Testis (tissue), 3 donors: ENCODE data around the gene KLRF1. TPM values are rescaled to one million over a fixed set of nuclear protein-coding genes. Genes with fewer than 3 reads are reported as not detected.

Source experiments
- DNase-seq: peaks from one replicate; pipeline ENCODE4 v3.0.0-alpha.2; 2019
- H3K27ac ChIP-seq, 2 donors: fragments of 200-600 bp; sonication (generic); one replicate each; pipeline ENCODE4 v1.5.1; 2019
- H3K27me3 ChIP-seq: fragments of 200-600 bp; sonication (generic); one replicate; pipeline ENCODE4 v1.5.1; 2019
- H3K36me3 ChIP-seq: fragments of 200-600 bp; sonication (generic); one replicate; pipeline ENCODE4 v1.5.1; 2017; ENCODE audit warnings: low read depth; ENCODE audit errors: missing control alignments
- H3K4me1 ChIP-seq: fragments of 200-600 bp; sonication (generic); one replicate; pipeline ENCODE4 v1.5.1; 2019
- H3K4me3 ChIP-seq, 2 donors: fragments of 200-600 bp; sonication (generic); one replicate each; pipeline ENCODE4 v1.5.1; 2017 to 2019
- H3K9me3 ChIP-seq: fragments of 200-600 bp; sonication (generic); one replicate; pipeline ENCODE4 v1.5.1; 2017
- CTCF ChIP-seq, 3 experiments: fragments of 450-650 bp in 2 of 3; fragments of 200-600 bp in 1 of 3; sonication (generic) in 1 of 3; IDR thresholded peaks; one replicate each; pipeline ENCODE4 v1.5.1; 2016 to 2019; ENCODE audit warnings: antibody characterized with exemption in 3 of 3, mild to moderate bottlenecking in 2 of 3, moderate library complexity in 1 of 3
- POLR2A ChIP-seq: fragments of 450-650 bp; IDR thresholded peaks from one replicate; pipeline ENCODE4 v1.6.1; 2017; ENCODE audit warnings: antibody characterized with exemption, mild to moderate bottlenecking, moderate library complexity
- WGBS, 2 donors: methylation state at CpG; one replicate each; pipeline ENCODE4 v1.1.5; 2018; 5-methylcytosine and 5-hydroxymethylcytosine counted together
- intact Hi-C: fragments of 100-400 bp; cut with DNase I; formaldehyde crosslinking; loops from one replicate; pipeline ENCODE4 v1.15.1; 2023; ENCODE audit warnings: low total_unique reads
- polyA plus RNA-seq: library from polyadenylated mRNA; stranded (reverse); fragments of 350-450 nt; fragmentation: Illumina TruSeq; extraction: RNeasy Lipid Tissue Mini Kit (QIAGEN cat#74804); gene quantifications from one replicate; pipeline ENCODE4 v1.2.3, GENCODE V29; 2014; ENCODE audit warnings: low read depth, low replicate concordance; ENCODE audit not compliant: insufficient read depth
- total RNA-seq, 2 donors: library from RNA; depleted of rRNA; stranded (reverse); fragments of >200 nt; gene quantifications; one replicate each; pipeline ENCODE4 v1.2.3, GENCODE V29; 2016

Gene KLRF1
- total and polyA plus RNA-seq, 3 donors from 2014 or later, result 0.43 to 1.2 (median 1.0) TPM

- Histone ChIP-seq H3K27ac (no peak overlapping the region), H3K9me3 (no peaks in the 10 kb centered on the region), H3K4me3 (no peak overlapping the region), H3K27me3 (no peaks in the 10 kb centered on the region), H3K36me3 (no peaks in the 10 kb centered on the region), H3K4me1 (no peaks in the 10 kb centered on the region)
- TF ChIP-seq CTCF (IDR thresholded peaks at IDR 0.05) (no peak), POLR2A (no peak)
- 70 to 79% methylated on average over 2 of the region's 2 CpGs for WGBS, 2 donors
- intact Hi-C loops, result no loop called here
- no peak for DNase-seq
These were observed 16.6 kb upstream of the KLRF1 start for GRCh38 chr12:9810671-9811070.

GRCh38 chr12:9811621-9812020 is 15.7 kb upstream of the KLRF1 start:
- DNase-seq, result no peak
- no peak overlapping the region for H3K4me3 ChIP-seq
- TF ChIP-seq POLR2A, result no peak
- TF ChIP-seq CTCF (IDR thresholded peaks at IDR 0.05), result no peak
- intact Hi-C loops, result no loop called here
- H3K36me3 ChIP-seq, result no peaks in the 10 kb centered on the region
- H3K4me1 ChIP-seq, result no peaks in the 10 kb centered on the region
- no peak overlapping the region for H3K27ac ChIP-seq
- 70 to 73% methylated on average over 5 of the region's 5 CpGs for WGBS, 2 donors
- H3K9me3 ChIP-seq, result no peaks in the 10 kb centered on the region
- no peaks in the 10 kb centered on the region for H3K27me3 ChIP-seq

- intact Hi-C loops, result no loop called here
- Histone ChIP-seq H3K4me3 (peak overlapping the region; percentile 30 to 31), H3K4me1 (no peaks in the 10 kb centered on the region), H3K36me3 (no peaks in the 10 kb centered on the region), H3K27ac (no peak overlapping the region), H3K27me3 (no peaks in the 10 kb centered on the region), H3K9me3 (no peaks in the 10 kb centered on the region)
- WGBS, 2 donors, result 38 to 45% methylated on average over 14 to 30 of the region's 32 CpGs
- TF ChIP-seq POLR2A, result no peak
- TF ChIP-seq CTCF (IDR thresholded peaks at IDR 0.05), result peak; percentile 30 to 82 (median 67)
- DNase-seq, result peak; percentile 86
These were observed 13.2 kb upstream of the KLRF1 start for GRCh38 chr12:9813821-9814798.

GRCh38 chr12:9820281-9820930 is 6.9 kb upstream of the KLRF1 start:
- no peaks in the 10 kb centered on the region for H3K36me3 ChIP-seq
- H3K4me1 ChIP-seq, result no peaks in the 10 kb centered on the region
- H3K9me3 ChIP-seq, result no peaks in the 10 kb centered on the region
- TF ChIP-seq POLR2A, result no peak
- no peak for TF ChIP-seq CTCF (IDR thresholded peaks at IDR 0.05)
- no peaks in the 10 kb centered on the region for H3K27me3 ChIP-seq
- H3K27ac ChIP-seq, result no peak overlapping the region
- intact Hi-C loops, result no loop called here
- no peak for DNase-seq
- 80 to 90% methylated on average over 2 to 9 of the region's 9 CpGs for WGBS, 2 donors
- H3K4me3 ChIP-seq, result no peak overlapping the region
